Loucy (cell line): ENCODE data around the gene INHBB.

Source experiments
- H2AFZ ChIP-seq: fragments of 200-600 bp; sonication (generic); 2 replicates; pipeline ENCODE4 v1.6.0; 2016; ENCODE audit warnings: antibody characterized with exemption, mild to moderate bottlenecking, low read length, moderate library complexity
- H3F3A ChIP-seq: fragments of 200-600 bp; 2 replicates; pipeline ENCODE4 v1.6.0; 2016; ENCODE audit warnings: antibody characterized with exemption, low read depth, mild to moderate bottlenecking
- H3K27me3 ChIP-seq: fragments of 200-600 bp; sonication (generic); 2 replicates; pipeline ENCODE4 v1.6.1; 2014; ENCODE audit warnings: low read length, mild to moderate bottlenecking; ENCODE audit not compliant: insufficient read depth, poor library complexity, severe bottlenecking
- H3K36me3 ChIP-seq: fragments of 200-600 bp; sonication (generic); 2 replicates; pipeline ENCODE4 v1.6.1; 2016; ENCODE audit warnings: low read length; ENCODE audit not compliant: insufficient read depth
- H3K4me1 ChIP-seq: fragments of 200-600 bp; sonication (generic); 2 replicates; pipeline ENCODE4 v1.5.1; 2014; ENCODE audit warnings: low read length, mild to moderate bottlenecking; ENCODE audit not compliant: insufficient read depth, poor library complexity, severe bottlenecking
- H3K4me2 ChIP-seq: fragments of 200-600 bp; sonication (generic); 2 replicates; pipeline ENCODE4 v1.6.0; 2014; ENCODE audit warnings: antibody characterized with exemption, low read length, low read depth, mild to moderate bottlenecking; ENCODE audit not compliant: poor library complexity, severe bottlenecking
- H3K4me3 ChIP-seq: fragments of 200-600 bp; sonication (generic); 2 replicates; pipeline ENCODE4 v1.5.1; 2014; ENCODE audit warnings: low read length, mild to moderate bottlenecking, mixed read lengths; ENCODE audit not compliant: poor library complexity, severe bottlenecking
- H3K79me2 ChIP-seq: fragments of 200-600 bp; sonication (generic); 2 replicates; pipeline ENCODE4 v1.6.1; 2014; ENCODE audit warnings: low read length; ENCODE audit not compliant: insufficient read depth
- H3K9ac ChIP-seq: fragments of 200-600 bp; sonication (generic); 2 replicates; pipeline ENCODE4 v1.6.0; 2014; ENCODE audit warnings: mild to moderate bottlenecking, low read depth, low read length, moderate library complexity; ENCODE audit not compliant: poor library complexity, severe bottlenecking
- H3K9me2 ChIP-seq: fragments of 200-600 bp; sonication (generic); replicated peaks from 2 replicates; pipeline ENCODE4 v1.6.1; 2016; ENCODE audit warnings: low read depth, low read length, mixed read lengths
- H3K9me3 ChIP-seq: fragments of 200-600 bp; sonication (generic); 2 replicates; pipeline ENCODE4 v1.6.1; 2014; ENCODE audit warnings: mild to moderate bottlenecking, antibody characterized with exemption, low read length, low read depth; ENCODE audit not compliant: insufficient read depth
- H4K20me1 ChIP-seq: fragments of 200-600 bp; sonication (generic); 2 replicates; pipeline ENCODE4 v1.6.0; 2014; ENCODE audit warnings: antibody characterized with exemption, low read length, mild to moderate bottlenecking; ENCODE audit not compliant: insufficient read depth, poor library complexity, severe bottlenecking
- CTCF ChIP-seq: fragments of 200-600 bp; sonication (generic); conservative IDR thresholded peaks from 2 replicates; pipeline ENCODE4 v1.5.1; 2014; ENCODE audit warnings: mild to moderate bottlenecking, antibody characterized with exemption, low read length
- EZH2phosphoT487 ChIP-seq: fragments of 200-600 bp; IDR thresholded peaks from 2 replicates; pipeline ENCODE4 v1.6.1; 2018; ENCODE audit warnings: antibody characterized with exemption, mild to moderate bottlenecking, moderate library complexity, borderline replicate concordance

INHBB gene

DNA sequence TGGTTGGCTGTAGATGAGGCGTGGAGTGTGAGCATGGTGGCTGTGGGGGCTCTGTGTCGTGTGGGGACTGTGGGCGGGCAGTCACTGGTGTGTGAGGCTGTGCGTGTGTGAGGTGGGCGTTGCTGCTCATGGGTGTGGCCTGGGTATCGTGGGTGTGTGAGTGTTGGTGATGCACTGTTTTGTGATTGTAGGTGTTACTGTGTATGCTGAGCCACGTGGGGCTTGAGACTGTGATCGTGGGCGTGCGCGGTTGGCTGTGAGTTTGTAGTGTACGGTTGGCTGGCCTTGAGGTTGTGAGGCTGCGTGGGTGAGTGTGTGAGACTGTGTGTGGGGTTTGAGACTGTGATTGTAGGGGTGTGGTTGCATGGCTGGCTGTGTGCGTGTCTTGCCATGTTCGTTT is 8.5 kb downstream of the INHBB start:
- no peaks in the 10 kb centered on the region for H3K4me1 ChIP-seq
- H3F3A ChIP-seq: no peaks in the 10 kb centered on the region
- no peaks in the 10 kb centered on the region for H3K36me3 ChIP-seq
- H3K4me3 ChIP-seq: no peak overlapping the region
- H4K20me1 ChIP-seq: no peaks in the 10 kb centered on the region
- H2AFZ ChIP-seq: no peak overlapping the region
- no peaks in the 10 kb centered on the region for H3K9me2 ChIP-seq
- H3K27me3 ChIP-seq: no peaks in the 10 kb centered on the region
- no peaks in the 10 kb centered on the region for H3K79me2 ChIP-seq
- no peak overlapping the region for H3K4me2 ChIP-seq
- no peak overlapping the region for H3K9ac ChIP-seq
- TF ChIP-seq CTCF: no peak
- TF ChIP-seq EZH2phosphoT487: no peak
- H3K9me3 ChIP-seq: no peaks in the 10 kb centered on the region

GRCh38 chr2:120354935-120355779 is 9.2 kb downstream of the INHBB start:
- Histone ChIP-seq H3K36me3 (no peaks in the 10 kb centered on the region), H3K4me2 (no peak overlapping the region), H3K9me2 (no peaks in the 10 kb centered on the region), H2AFZ (no peak overlapping the region), H3K27me3 (no peaks in the 10 kb centered on the region), H4K20me1 (no peaks in the 10 kb centered on the region), H3K79me2 (no peaks in the 10 kb centered on the region), H3K9ac (no peak overlapping the region), H3K9me3 (no peaks in the 10 kb centered on the region), H3F3A (no peaks in the 10 kb centered on the region), H3K4me1 (no peaks in the 10 kb centered on the region), H3K4me3 (no peak overlapping the region)
- TF ChIP-seq CTCF (no peak), EZH2phosphoT487 (no peak)

- no peak for TF ChIP-seq EZH2phosphoT487
- no peak for TF ChIP-seq CTCF
- H3K4me1 ChIP-seq: no peaks in the 10 kb centered on the region
- no peaks in the 10 kb centered on the region for H3K27me3 ChIP-seq
- H3K9me2 ChIP-seq: no peaks in the 10 kb centered on the region
- H2AFZ ChIP-seq: no peak overlapping the region
- H3K4me3 ChIP-seq: no peak overlapping the region
- no peaks in the 10 kb centered on the region for H3K9me3 ChIP-seq
- no peaks in the 10 kb centered on the region for H3K36me3 ChIP-seq
- H3K79me2 ChIP-seq: no peaks in the 10 kb centered on the region
- no peak overlapping the region for H3K9ac ChIP-seq
- H3F3A ChIP-seq: no peaks in the 10 kb centered on the region
- H3K4me2 ChIP-seq: no peak overlapping the region
- H4K20me1 ChIP-seq: no peaks in the 10 kb centered on the region
Observed at GRCh38 chr2:120355780-120356266, 9.9 kb downstream of the INHBB start.
